ENCODE measurements around the gene PKD1L1.

DNA sequence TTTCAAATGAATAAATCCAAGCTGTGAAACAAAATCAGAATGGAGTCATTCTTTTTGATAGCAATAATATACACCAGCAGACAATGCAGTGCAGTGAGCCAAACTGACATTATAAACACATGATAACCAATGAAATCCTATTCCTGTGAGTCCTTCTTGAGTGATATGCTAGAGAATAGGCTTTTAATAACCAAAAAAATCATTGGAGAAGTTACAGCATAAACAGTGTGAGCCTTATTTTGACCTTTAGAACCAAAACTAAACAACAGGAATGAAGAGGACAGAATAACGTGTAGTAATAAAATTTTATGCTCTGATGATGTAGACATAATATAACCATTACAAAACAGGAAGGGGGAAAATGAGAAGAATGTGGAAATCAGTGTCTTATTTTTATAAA is 22.5 kb upstream of the PKD1L1 start:
- no peak for TF ChIP-seq EP300 (IDR thresholded peaks at IDR 0.05; ENCODE audit: borderline replicate concordance in 1 of 2, low read depth in 1 of 2, low read length in 1 of 2)
- TF ChIP-seq, protein P1, sequence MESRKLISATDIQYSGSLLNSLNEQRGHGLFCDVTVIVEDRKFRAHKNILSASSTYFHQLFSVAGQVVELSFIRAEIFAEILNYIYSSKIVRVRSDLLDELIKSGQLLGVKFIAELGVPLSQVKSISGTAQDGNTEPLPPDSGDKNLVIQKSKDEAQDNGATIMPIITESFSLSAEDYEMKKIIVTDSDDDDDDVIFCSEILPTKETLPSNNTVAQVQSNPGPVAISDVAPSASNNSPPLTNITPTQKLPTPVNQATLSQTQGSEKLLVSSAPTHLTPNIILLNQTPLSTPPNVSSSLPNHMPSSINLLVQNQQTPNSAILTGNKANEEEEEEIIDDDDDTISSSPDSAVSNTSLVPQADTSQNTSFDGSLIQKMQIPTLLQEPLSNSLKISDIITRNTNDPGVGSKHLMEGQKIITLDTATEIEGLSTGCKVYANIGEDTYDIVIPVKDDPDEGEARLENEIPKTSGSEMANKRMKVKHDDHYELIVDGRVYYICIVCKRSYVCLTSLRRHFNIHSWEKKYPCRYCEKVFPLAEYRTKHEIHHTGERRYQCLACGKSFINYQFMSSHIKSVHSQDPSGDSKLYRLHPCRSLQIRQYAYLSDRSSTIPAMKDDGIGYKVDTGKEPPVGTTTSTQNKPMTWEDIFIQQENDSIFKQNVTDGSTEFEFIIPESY (IDR thresholded peaks at IDR 0.05; ENCODE audit: borderline replicate concordance, low read depth) = no peak
- TF ChIP-seq MAX (IDR thresholded peaks at IDR 0.05; ENCODE audit: low read depth) = no peak
- TF ChIP-seq, protein P2, sequence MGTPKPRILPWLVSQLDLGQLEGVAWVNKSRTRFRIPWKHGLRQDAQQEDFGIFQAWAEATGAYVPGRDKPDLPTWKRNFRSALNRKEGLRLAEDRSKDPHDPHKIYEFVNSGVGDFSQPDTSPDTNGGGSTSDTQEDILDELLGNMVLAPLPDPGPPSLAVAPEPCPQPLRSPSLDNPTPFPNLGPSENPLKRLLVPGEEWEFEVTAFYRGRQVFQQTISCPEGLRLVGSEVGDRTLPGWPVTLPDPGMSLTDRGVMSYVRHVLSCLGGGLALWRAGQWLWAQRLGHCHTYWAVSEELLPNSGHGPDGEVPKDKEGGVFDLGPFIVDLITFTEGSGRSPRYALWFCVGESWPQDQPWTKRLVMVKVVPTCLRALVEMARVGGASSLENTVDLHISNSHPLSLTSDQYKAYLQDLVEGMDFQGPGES (IDR thresholded peaks at IDR 0.05; ENCODE audit: low read depth, low read length) = no peak

All from SK-N-SH (cell line).